ENCODE results near the gene WDR88. TPM values are rescaled to one million over a fixed set of nuclear protein-coding genes. Genes with fewer than 3 reads are reported as not detected.

The WDR88 gene
- total RNA-seq, 4 donors from 2014 or later, result not detected

- H3K27me3 ChIP-seq, result no peaks in the 10 kb centered on the region
- TF ChIP-seq POLR2A (IDR thresholded peaks at IDR 0.05), result no peak
- TF ChIP-seq CTCF (IDR thresholded peaks at IDR 0.05), result no peak
- H3K4me1 ChIP-seq, result peaks cover 0 to 8% (median 0%) of the 10 kb centered on the region in 4 donors
- no peak overlapping the region for H3K27ac ChIP-seq
- DNase-seq, result no peak
- H3K36me3 ChIP-seq, result peaks cover 0 to 50% (median 0%) of the 10 kb centered on the region in 3 donors
- no peaks in the 10 kb centered on the region for H3K9me3 ChIP-seq
- no peak overlapping the region for H3K4me3 ChIP-seq
These were observed 1.5 kb upstream of the WDR88 start for GRCh38 chr19:33130433-33130832.

- H3K4me1 ChIP-seq, result peaks cover 0 to 8% (median 0%) of the 10 kb centered on the region in 4 donors
- H3K4me3 ChIP-seq, result no peak overlapping the region
- H3K27me3 ChIP-seq, result no peaks in the 10 kb centered on the region
- H3K36me3 ChIP-seq, result peaks cover 0 to 34% (median 0%) of the 10 kb centered on the region in 3 donors
- no peak for TF ChIP-seq POLR2A (IDR thresholded peaks at IDR 0.05)
- TF ChIP-seq CTCF (IDR thresholded peaks at IDR 0.05), result no peak
- no peaks in the 10 kb centered on the region for H3K9me3 ChIP-seq
- DNase-seq, result no peak
- H3K27ac ChIP-seq, result no peak overlapping the region
These were observed 511 bp downstream of the WDR88 start for GRCh38 chr19:33132425-33132824.

GRCh38 chr19:33133438-33134031, 1.6 kb downstream of the WDR88 start:
- no peak for TF ChIP-seq POLR2A (IDR thresholded peaks at IDR 0.05)
- TF ChIP-seq CTCF (IDR thresholded peaks at IDR 0.05), result no peak
- DNase-seq, result no peak
- peaks cover 0 to 23% (median 0%) of the 10 kb centered on the region in 3 donors for H3K36me3 ChIP-seq

DNA sequence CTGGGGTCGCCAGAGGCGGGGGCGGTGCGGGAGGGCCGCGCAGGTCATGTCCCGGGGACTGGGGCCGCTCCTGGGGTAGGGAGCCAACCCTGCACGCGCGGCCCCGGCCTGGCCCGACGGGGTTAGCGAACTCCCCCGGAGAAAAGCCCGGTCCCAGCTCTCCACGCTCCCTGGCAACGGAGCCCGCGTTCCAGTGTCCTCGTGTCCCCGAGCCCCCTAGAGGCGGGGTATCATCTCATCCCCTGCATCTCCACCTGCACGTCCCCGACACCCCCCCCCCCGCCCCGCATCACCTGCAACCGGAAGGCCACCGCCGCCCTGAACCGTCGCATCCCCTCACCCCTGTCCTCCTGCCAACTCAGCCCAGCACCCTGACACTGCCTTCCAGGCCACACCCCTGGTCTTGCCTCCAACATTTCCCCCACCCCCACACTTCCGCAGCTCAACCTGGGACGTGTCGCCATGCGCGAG, 2.7 kb downstream of the WDR88 start:
- peaks cover 0 to 12% (median 0%) of the 10 kb centered on the region in 3 donors for H3K36me3 ChIP-seq
- H3K4me1 ChIP-seq, result peaks cover 0 to 8% (median 0%) of the 10 kb centered on the region in 4 donors
- no peaks in the 10 kb centered on the region for H3K9me3 ChIP-seq
- no peak overlapping the region for H3K27ac ChIP-seq
- no peak for TF ChIP-seq CTCF (IDR thresholded peaks at IDR 0.05)
- no peak for TF ChIP-seq POLR2A (IDR thresholded peaks at IDR 0.05)
- no peaks in the 10 kb centered on the region for H3K27me3 ChIP-seq
- peak overlapping the region in 1 of 4 donors; percentile 8 for H3K4me3 ChIP-seq
- peak in 1 of 3 donors; percentile 49 for DNase-seq

More at GRCh38 chr19:33133438-33134031, 1.6 kb downstream of the WDR88 start:
- Histone ChIP-seq H3K9me3 (no peaks in the 10 kb centered on the region), H3K27me3 (no peaks in the 10 kb centered on the region), H3K27ac (no peak overlapping the region), H3K4me1 (peaks cover 0 to 8% (median 0%) of the 10 kb centered on the region in 4 donors), H3K4me3 (no peak overlapping the region)

GRCh38 chr19:33139165-33139564, 7.3 kb downstream of the WDR88 start:
- no peak for DNase-seq

More at GRCh38 chr19:33139165-33139564, 7.3 kb downstream of the WDR88 start:
- TF ChIP-seq POLR2A (IDR thresholded peaks at IDR 0.05) (no peak), CTCF (IDR thresholded peaks at IDR 0.05) (no peak)
- Histone ChIP-seq H3K9me3 (no peaks in the 10 kb centered on the region), H3K27ac (no peak overlapping the region), H3K4me1 (peaks cover 0 to 10% (median 0%) of the 10 kb centered on the region in 4 donors), H3K27me3 (no peaks in the 10 kb centered on the region), H3K4me3 (no peak overlapping the region), H3K36me3 (no peaks in the 10 kb centered on the region)

Measured in Peyer's patch (tissue), 4 donors.